ENCODE measurements around the gene SOAT1.

- TF ChIP-seq CTCF (IDR thresholded peaks at IDR 0.05) (no peak), POLR2A (IDR thresholded peaks at IDR 0.05) (no peak)
These were observed 2.9 kb downstream of the SOAT1 start for GRCh38 chr1:179296356-179297104.

Measured in esophagus squamous epithelium (tissue), 4 donors.